Vagina (tissue), 2 donors: ENCODE data around the gene ECD. TPM values are rescaled to one million over a fixed set of nuclear protein-coding genes. Genes with fewer than 3 reads are reported as not detected.

ENCODE experiments used
- DNase-seq, 2 donors: peaks; one replicate each; pipeline ENCODE4 v3.0.0-alpha.2; 2017; ENCODE audit errors: extremely low spot score in 2 of 2
- H3K27ac ChIP-seq: fragments of 200-600 bp; sonication (generic); one replicate; pipeline ENCODE4 v1.5.1; 2019
- H3K27me3 ChIP-seq: fragments of 200-600 bp; sonication (generic); one replicate; pipeline ENCODE4 v1.5.1; 2019
- H3K36me3 ChIP-seq, 2 donors: fragments of 200-600 bp; sonication (generic); one replicate each; pipeline ENCODE4 v1.5.1; 2017 to 2019
- H3K4me1 ChIP-seq: fragments of 200-600 bp; sonication (generic); one replicate; pipeline ENCODE4 v1.5.1; 2019
- H3K4me3 ChIP-seq, 2 donors: fragments of 200-600 bp; sonication (generic); 1 replicate in 1 of 2; 2 replicates in 1 of 2; pipeline ENCODE4 v1.5.1; 2016 to 2019
- H3K9me3 ChIP-seq: fragments of 200-600 bp; sonication (generic); one replicate; pipeline ENCODE4 v1.5.1; 2019
- CTCF ChIP-seq, 3 experiments: fragments of 450-650 bp in 2 of 3; fragments of 200-600 bp in 1 of 3; sonication (generic) in 1 of 3; IDR thresholded peaks; one replicate each; pipeline ENCODE4 v1.5.1; 2017 to 2019; ENCODE audit warnings: antibody characterized with exemption in 3 of 3, mild to moderate bottlenecking in 2 of 3, moderate library complexity in 2 of 3
- POLR2A ChIP-seq, 2 donors: fragments of 450-650 bp; IDR thresholded peaks; one replicate each; pipeline ENCODE4 v1.6.1; 2017; ENCODE audit warnings: antibody characterized with exemption in 2 of 2, mild to moderate bottlenecking in 2 of 2, moderate library complexity in 2 of 2
- POLR2AphosphoS5 ChIP-seq, 2 donors: sonication (generic); formaldehyde crosslinking; IDR thresholded peaks; one replicate each; pipeline ENCODE4 v1.9.0; 2017; ENCODE audit warnings: antibody characterized with exemption in 2 of 2, mild to moderate bottlenecking in 2 of 2, low read depth in 1 of 2; ENCODE audit not compliant: insufficient read depth in 1 of 2
- intact Hi-C: fragments of 100-400 bp; cut with DNase I; formaldehyde crosslinking; loops from one replicate; pipeline ENCODE4 v1.15.1; 2023
- total RNA-seq: library from RNA; depleted of rRNA; stranded (reverse); fragments of >200 nt; gene quantifications from one replicate; pipeline ENCODE4 v1.2.3, GENCODE V29; 2016

ECD gene
- total RNA-seq, 1 donor from 2014 or later = 26.5 TPM

GRCh38 chr10:73186266-73186665 is 18.5 kb upstream of the ECD start:
- no peaks in the 10 kb centered on the region for H3K9me3 ChIP-seq
- peaks cover 0 to 14% of the 10 kb centered on the region in 2 donors for H3K36me3 ChIP-seq
- no peak overlapping the region for H3K27ac ChIP-seq
- H3K27me3 ChIP-seq = no peaks in the 10 kb centered on the region
- DNase-seq = no peak
- intact Hi-C loops = no loop called here
- no peaks in the 10 kb centered on the region for H3K4me1 ChIP-seq
- H3K4me3 ChIP-seq = no peak overlapping the region
- TF ChIP-seq CTCF (IDR thresholded peaks at IDR 0.05) (no peak), POLR2A (IDR thresholded peaks at IDR 0.05) (no peak), POLR2AphosphoS5 (IDR thresholded peaks at IDR 0.05; ENCODE audit: insufficient read depth in 1 of 2, low read depth in 1 of 2) (no peak)

- no peak for DNase-seq
- Histone ChIP-seq H3K4me1 (no peaks in the 10 kb centered on the region), H3K4me3 (no peak overlapping the region), H3K36me3 (peaks cover 0 to 14% of the 10 kb centered on the region in 2 donors), H3K27me3 (no peaks in the 10 kb centered on the region), H3K9me3 (no peaks in the 10 kb centered on the region), H3K27ac (no peak overlapping the region)
- intact Hi-C loops = no loop called here
- TF ChIP-seq POLR2AphosphoS5 (IDR thresholded peaks at IDR 0.05; ENCODE audit: insufficient read depth in 1 of 2, low read depth in 1 of 2) (no peak), POLR2A (IDR thresholded peaks at IDR 0.05) (no peak), CTCF (IDR thresholded peaks at IDR 0.05) (no peak)
These were observed 16.0 kb upstream of the ECD start for GRCh38 chr10:73183667-73184281.

GRCh38 chr10:73182568-73182967 is 14.8 kb upstream of the ECD start:
- DNase-seq = no peak
- Histone ChIP-seq H3K4me3 (no peak overlapping the region), H3K9me3 (no peaks in the 10 kb centered on the region), H3K4me1 (no peaks in the 10 kb centered on the region), H3K36me3 (peaks cover 0 to 14% of the 10 kb centered on the region in 2 donors), H3K27me3 (no peaks in the 10 kb centered on the region), H3K27ac (no peak overlapping the region)
- intact Hi-C loops = no loop called here
- no peak for TF ChIP-seq CTCF (IDR thresholded peaks at IDR 0.05)
- no peak for TF ChIP-seq POLR2A (IDR thresholded peaks at IDR 0.05)
- no peak for TF ChIP-seq POLR2AphosphoS5 (IDR thresholded peaks at IDR 0.05; ENCODE audit: insufficient read depth in 1 of 2, low read depth in 1 of 2)

GRCh38 chr10:73174148-73174925 is 6.5 kb upstream of the ECD start:
- Histone ChIP-seq H3K27ac (no peak overlapping the region), H3K27me3 (no peaks in the 10 kb centered on the region), H3K9me3 (no peaks in the 10 kb centered on the region), H3K36me3 (peaks cover 0 to 23% of the 10 kb centered on the region in 2 donors), H3K4me1 (peaks cover 1% of the 10 kb centered on the region), H3K4me3 (no peak overlapping the region)
- no peak for DNase-seq
- TF ChIP-seq CTCF (IDR thresholded peaks at IDR 0.05) (no peak), POLR2A (IDR thresholded peaks at IDR 0.05) (no peak), POLR2AphosphoS5 (IDR thresholded peaks at IDR 0.05; ENCODE audit: insufficient read depth in 1 of 2, low read depth in 1 of 2) (no peak)
- intact Hi-C loops = loop anchor here (10.0 kb wide), 1 partner anchor 70 kb away; no protein-coding TSS in a partner anchor

- TF ChIP-seq CTCF (IDR thresholded peaks at IDR 0.05) = no peak
- no peak for TF ChIP-seq POLR2AphosphoS5 (IDR thresholded peaks at IDR 0.05; ENCODE audit: insufficient read depth in 1 of 2, low read depth in 1 of 2)
- no peak for TF ChIP-seq POLR2A (IDR thresholded peaks at IDR 0.05)
- Histone ChIP-seq H3K27ac (no peak overlapping the region), H3K9me3 (no peaks in the 10 kb centered on the region), H3K4me1 (peaks cover 9% of the 10 kb centered on the region), H3K36me3 (peaks cover 0 to 23% of the 10 kb centered on the region in 2 donors), H3K4me3 (no peak overlapping the region), H3K27me3 (no peaks in the 10 kb centered on the region)
- no peak for DNase-seq
- intact Hi-C loops = loop anchor here (10.0 kb wide), 1 partner anchor 68 kb away; no protein-coding TSS in a partner anchor
These were observed 5.1 kb upstream of the ECD start for GRCh38 chr10:73172867-73173266.
